Esophagus squamous epithelium (tissue), 4 donors: Measurements from ENCODE around the gene GSG1L.

Source experiments
- POLR2A ChIP-seq, 4 donors: fragments of 450-650 bp; IDR thresholded peaks; one replicate each; pipeline ENCODE4 v1.6.1; 2017; ENCODE audit warnings: antibody characterized with exemption in 4 of 4, mild to moderate bottlenecking in 4 of 4, moderate library complexity in 3 of 4
- TF ChIP-seq, protein P1 (sequence below), 6 experiments: fragments of 450-650 bp in 4 of 6; fragments of 200-600 bp in 2 of 6; sonication (generic) in 2 of 6; IDR thresholded peaks; one replicate each; pipeline ENCODE4 v1.5.1; 2016 to 2019; ENCODE audit warnings: antibody characterized with exemption in 6 of 6, mild to moderate bottlenecking in 4 of 6, moderate library complexity in 4 of 6

DNA sequence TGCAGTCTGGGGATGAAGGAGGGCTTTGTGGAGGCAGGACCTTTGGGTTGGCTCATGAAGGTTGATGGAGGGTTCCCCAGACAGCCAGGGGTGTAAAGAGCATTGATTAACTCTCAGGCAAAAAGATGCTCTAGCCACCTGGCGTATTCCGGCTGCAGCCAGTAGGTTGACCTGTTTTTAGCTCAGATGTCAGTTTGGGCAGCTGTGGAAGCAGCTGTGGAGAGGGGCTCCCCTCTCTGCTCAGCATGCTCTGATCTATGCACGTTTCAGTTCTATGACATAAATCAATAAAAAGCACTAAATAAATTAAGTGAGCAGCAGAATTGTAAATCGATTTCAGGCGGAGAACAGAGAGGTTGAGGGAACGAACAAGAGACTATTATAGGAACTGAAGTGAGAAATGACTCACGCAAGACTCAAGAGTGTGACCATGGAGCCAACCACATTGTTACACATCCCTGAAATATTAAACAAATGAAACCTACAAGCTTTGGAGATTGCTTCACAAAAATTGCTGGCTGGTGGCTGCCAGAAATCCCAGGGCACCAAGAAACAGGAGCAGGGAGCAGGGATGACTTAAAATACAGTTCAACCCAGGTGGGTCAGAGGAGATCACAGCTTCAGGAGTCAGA, 111.9 kb downstream of the GSG1L start:
- TF ChIP-seq, protein P1, sequence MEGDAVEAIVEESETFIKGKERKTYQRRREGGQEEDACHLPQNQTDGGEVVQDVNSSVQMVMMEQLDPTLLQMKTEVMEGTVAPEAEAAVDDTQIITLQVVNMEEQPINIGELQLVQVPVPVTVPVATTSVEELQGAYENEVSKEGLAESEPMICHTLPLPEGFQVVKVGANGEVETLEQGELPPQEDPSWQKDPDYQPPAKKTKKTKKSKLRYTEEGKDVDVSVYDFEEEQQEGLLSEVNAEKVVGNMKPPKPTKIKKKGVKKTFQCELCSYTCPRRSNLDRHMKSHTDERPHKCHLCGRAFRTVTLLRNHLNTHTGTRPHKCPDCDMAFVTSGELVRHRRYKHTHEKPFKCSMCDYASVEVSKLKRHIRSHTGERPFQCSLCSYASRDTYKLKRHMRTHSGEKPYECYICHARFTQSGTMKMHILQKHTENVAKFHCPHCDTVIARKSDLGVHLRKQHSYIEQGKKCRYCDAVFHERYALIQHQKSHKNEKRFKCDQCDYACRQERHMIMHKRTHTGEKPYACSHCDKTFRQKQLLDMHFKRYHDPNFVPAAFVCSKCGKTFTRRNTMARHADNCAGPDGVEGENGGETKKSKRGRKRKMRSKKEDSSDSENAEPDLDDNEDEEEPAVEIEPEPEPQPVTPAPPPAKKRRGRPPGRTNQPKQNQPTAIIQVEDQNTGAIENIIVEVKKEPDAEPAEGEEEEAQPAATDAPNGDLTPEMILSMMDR (IDR thresholded peaks at IDR 0.05), result no peak
- TF ChIP-seq POLR2A (IDR thresholded peaks at IDR 0.05), result no peak
